Type B pancreatic cell (in vitro differentiated cells): ENCODE measurements around the gene EFCAB13. TPM values are rescaled to one million over a fixed set of nuclear protein-coding genes. Genes with fewer than 3 reads are reported as not detected.
"Not testable (repeated sequence)": the region's sequence is repeated elsewhere in the genome, so short reads cannot be mapped to it uniquely, and the experiment has no call there.

Experiments
- DNase-seq: peaks from one replicate; pipeline ENCODE4 v3.0.0; 2021; ENCODE audit warnings: mixed read lengths; ENCODE audit not compliant: unreplicated experiment; ENCODE audit errors: extremely low spot score
- H3K27ac Mint-ChIP-seq: 2 replicates; pipeline ENCODE4 v1.8.0; 2021; ENCODE audit warnings: mild to moderate bottlenecking, mixed read lengths
- H3K27me3 Mint-ChIP-seq: 2 replicates; pipeline ENCODE4 v1.8.0; 2021; ENCODE audit warnings: mixed read lengths
- H3K36me3 Mint-ChIP-seq: 2 replicates; pipeline ENCODE4 v1.8.0; 2021; ENCODE audit warnings: mixed read lengths
- H3K4me1 Mint-ChIP-seq: one replicate; pipeline ENCODE4 v1.8.0; 2021; ENCODE audit warnings: mixed read lengths; ENCODE audit not compliant: unreplicated experiment
- H3K4me3 Mint-ChIP-seq: 2 replicates; pipeline ENCODE4 v1.8.0; 2021; ENCODE audit warnings: mild to moderate bottlenecking, mixed read lengths
- H3K9me3 Mint-ChIP-seq: 2 replicates; pipeline ENCODE4 v1.8.0; 2021; ENCODE audit warnings: mixed read lengths
- CTCF ChIP-seq: fragments of 200-600 bp; sonication (generic); conservative IDR thresholded peaks from 2 replicates; pipeline ENCODE4 v1.5.0; 2021; ENCODE audit warnings: antibody characterized with exemption, mild to moderate bottlenecking
- total RNA-seq: library from RNA; stranded (reverse); gene quantifications from 2 replicates; pipeline ENCODE4 v1.2.1, GENCODE V29; 2021; ENCODE audit warnings: low replicate concordance

EFCAB13 gene
- total RNA-seq, 1 donor from 2014 or later = 4.4 TPM

GRCh38 chr17:47363171-47363570, 39.4 kb downstream of the EFCAB13 start:
- no peak overlapping the region for H3K27ac Mint-ChIP-seq
- no peaks in the 10 kb centered on the region for H3K36me3 Mint-ChIP-seq
- no peaks in the 10 kb centered on the region for H3K27me3 Mint-ChIP-seq
- no peaks in the 10 kb centered on the region for H3K9me3 Mint-ChIP-seq
- DNase-seq = no peak
- no peak overlapping the region for H3K4me3 Mint-ChIP-seq
- no peaks in the 10 kb centered on the region for H3K4me1 Mint-ChIP-seq
- no peak for TF ChIP-seq CTCF

- H3K27ac Mint-ChIP-seq = no peak overlapping the region
- no peaks in the 10 kb centered on the region for H3K36me3 Mint-ChIP-seq
- DNase-seq = no peak
- peaks cover 4% of the 10 kb centered on the region for H3K9me3 Mint-ChIP-seq
- H3K27me3 Mint-ChIP-seq = no peaks in the 10 kb centered on the region
- no peaks in the 10 kb centered on the region for H3K4me1 Mint-ChIP-seq
- TF ChIP-seq CTCF = no peak
- no peak overlapping the region for H3K4me3 Mint-ChIP-seq
These were observed 43.5 kb downstream of the EFCAB13 start for GRCh38 chr17:47367257-47367656.

GRCh38 chr17:47368262-47368661, 44.5 kb downstream of the EFCAB13 start:
- TF ChIP-seq CTCF = no peak
- Mint-ChIP-seq H3K27me3 (no peaks in the 10 kb centered on the region), H3K27ac (peak overlapping the region; percentile 8), H3K4me3 (no peak overlapping the region), H3K4me1 (no peaks in the 10 kb centered on the region), H3K36me3 (no peaks in the 10 kb centered on the region), H3K9me3 (peaks cover 9% of the 10 kb centered on the region)
- DNase-seq = no peak

- H3K4me1 Mint-ChIP-seq, H3K9me3 Mint-ChIP-seq, H3K27ac Mint-ChIP-seq, H3K27me3 Mint-ChIP-seq, H3K36me3 Mint-ChIP-seq, H3K4me3 Mint-ChIP-seq, DNase-seq: not testable (repeated sequence)
These were observed 47.1 kb downstream of the EFCAB13 start for GRCh38 chr17:47370899-47371298.

GRCh38 chr17:47373002-47373401, 49.2 kb downstream of the EFCAB13 start:
- H3K9me3 Mint-ChIP-seq = peaks cover 9% of the 10 kb centered on the region
- H3K4me3 Mint-ChIP-seq = no peak overlapping the region
- no peaks in the 10 kb centered on the region for H3K4me1 Mint-ChIP-seq
- no peaks in the 10 kb centered on the region for H3K36me3 Mint-ChIP-seq
- no peak overlapping the region for H3K27ac Mint-ChIP-seq
- DNase-seq = no peak
- no peaks in the 10 kb centered on the region for H3K27me3 Mint-ChIP-seq
- no peak for TF ChIP-seq CTCF

- no peak for TF ChIP-seq CTCF
- Mint-ChIP-seq H3K27me3 (no peaks in the 10 kb centered on the region), H3K4me3 (no peak overlapping the region), H3K27ac (no peak overlapping the region), H3K36me3 (no peaks in the 10 kb centered on the region), H3K4me1 (no peaks in the 10 kb centered on the region), H3K9me3 (peaks cover 9% of the 10 kb centered on the region)
- no peak for DNase-seq
These were observed 52.5 kb downstream of the EFCAB13 start for GRCh38 chr17:47376247-47376646.
